Stimulated activated naive B cell treated with anti-CD40 and anti-IgM and Interleukin-4, amounts not matched to agents 10 μg/mL and 1 μg/mL and 100 μg/mL, for 72 hours (primary cell): ENCODE results near the gene DIPK1C.

ENCODE experiments used
- ATAC-seq, 2 donors: fragments of 150-1000 bp; cut with Tn5 transposase; replicated peaks; 2 replicates each; pipeline ENCODE4 v1.10.0; 2021; ENCODE audit warnings: moderate library complexity in 1 of 2
- DNase-seq: peaks from one replicate; pipeline ENCODE4 v3.0.0; 2021
- H3K27ac Mint-ChIP-seq: one replicate; pipeline ENCODE4 v1.8.0; 2022; ENCODE audit warnings: mild to moderate bottlenecking, mixed read lengths
- H3K27me3 Mint-ChIP-seq, 2 donors: one replicate each; pipeline ENCODE4 v1.8.0; 2022; ENCODE audit warnings: mixed read lengths in 2 of 2
- H3K36me3 Mint-ChIP-seq, 2 donors: one replicate each; pipeline ENCODE4 v1.8.0; 2022; ENCODE audit warnings: mixed read lengths in 2 of 2, mild to moderate bottlenecking in 1 of 2
- H3K4me1 Mint-ChIP-seq, 2 donors: one replicate each; pipeline ENCODE4 v1.8.0; 2022; ENCODE audit warnings: mixed read lengths in 2 of 2, mild to moderate bottlenecking in 1 of 2
- H3K4me3 Mint-ChIP-seq, 2 donors: one replicate each; pipeline ENCODE4 v1.8.0; 2022; ENCODE audit warnings: mild to moderate bottlenecking in 2 of 2, mixed read lengths in 2 of 2, moderate library complexity in 1 of 2
- H3K9me3 Mint-ChIP-seq, 2 donors: one replicate each; pipeline ENCODE4 v1.8.0; 2022; ENCODE audit warnings: mixed read lengths in 2 of 2, mild to moderate bottlenecking in 1 of 2

Gene DIPK1C

GRCh38 chr18:74412116-74412880, 44.8 kb downstream of the DIPK1C start:
- DNase-seq (no peak), ATAC-seq (no peak)
- no peak overlapping the region for H3K27ac Mint-ChIP-seq
- H3K4me3 Mint-ChIP-seq, result no peak overlapping the region
- H3K36me3 Mint-ChIP-seq, result no peaks in the 10 kb centered on the region
- no peaks in the 10 kb centered on the region for H3K9me3 Mint-ChIP-seq
- H3K4me1 Mint-ChIP-seq, result peaks cover 19 to 28% of the 10 kb centered on the region in 2 donors
- H3K27me3 Mint-ChIP-seq, result peaks cover 0 to 3% of the 10 kb centered on the region in 2 donors

- H3K27me3 Mint-ChIP-seq, result peaks cover 0 to 3% of the 10 kb centered on the region in 2 donors
- no peak overlapping the region for H3K4me3 Mint-ChIP-seq
- H3K9me3 Mint-ChIP-seq, result no peaks in the 10 kb centered on the region
- no peak for DNase-seq
- H3K4me1 Mint-ChIP-seq, result peaks cover 20 to 29% of the 10 kb centered on the region in 2 donors
- no peaks in the 10 kb centered on the region for H3K36me3 Mint-ChIP-seq
- H3K27ac Mint-ChIP-seq, result no peak overlapping the region
- ATAC-seq, result no peak
Observed at GRCh38 chr18:74411475-74411874, 45.6 kb downstream of the DIPK1C start.

- no peak overlapping the region for H3K4me3 Mint-ChIP-seq
- peaks cover 0 to 3% of the 10 kb centered on the region in 2 donors for H3K27me3 Mint-ChIP-seq
Observed at GRCh38 chr18:74410441-74410992, 46.6 kb downstream of the DIPK1C start.

GRCh38 chr18:74407888-74408287, 49.2 kb downstream of the DIPK1C start:
- no peaks in the 10 kb centered on the region for H3K9me3 Mint-ChIP-seq
- peak; percentile 31 to 42 for ATAC-seq

More at GRCh38 chr18:74410441-74410992, 46.6 kb downstream of the DIPK1C start:
- DNase-seq (no peak), ATAC-seq (no peak)
- Mint-ChIP-seq H3K4me1 (peaks cover 20 to 29% of the 10 kb centered on the region in 2 donors), H3K27ac (peak overlapping the region; percentile 45), H3K36me3 (no peaks in the 10 kb centered on the region), H3K9me3 (no peaks in the 10 kb centered on the region)

GRCh38 chr18:74402806-74403433, 54.2 kb downstream of the DIPK1C start:
- Mint-ChIP-seq H3K9me3 (no peaks in the 10 kb centered on the region), H3K27ac (no peak overlapping the region), H3K27me3 (peaks cover 6 to 10% of the 10 kb centered on the region in 2 donors), H3K4me1 (peaks cover 7% of the 10 kb centered on the region in 2 donors), H3K4me3 (no peak overlapping the region), H3K36me3 (no peaks in the 10 kb centered on the region)
- DNase-seq, result no peak
- ATAC-seq, result no peak

More at GRCh38 chr18:74407888-74408287, 49.2 kb downstream of the DIPK1C start:
- no peak for DNase-seq
- Mint-ChIP-seq H3K27me3 (no peaks in the 10 kb centered on the region), H3K27ac (peak overlapping the region; percentile 66), H3K4me1 (peaks cover 20 to 29% of the 10 kb centered on the region in 2 donors), H3K36me3 (no peaks in the 10 kb centered on the region), H3K4me3 (peak overlapping the region; percentile 27 to 73)

- no peak overlapping the region for H3K27ac Mint-ChIP-seq
- H3K4me1 Mint-ChIP-seq, result no peaks in the 10 kb centered on the region
- H3K4me3 Mint-ChIP-seq, result no peak overlapping the region
- H3K9me3 Mint-ChIP-seq, result no peaks in the 10 kb centered on the region
- no peaks in the 10 kb centered on the region for H3K36me3 Mint-ChIP-seq
- no peak for DNase-seq
- ATAC-seq, result no peak
- H3K27me3 Mint-ChIP-seq, result peaks cover 15 to 16% of the 10 kb centered on the region in 2 donors
Observed at GRCh38 chr18:74400813-74401212, 56.3 kb downstream of the DIPK1C start.

- H3K36me3 Mint-ChIP-seq, result no peaks in the 10 kb centered on the region
- DNase-seq (no peak), ATAC-seq (no peak)
- H3K9me3 Mint-ChIP-seq, result no peaks in the 10 kb centered on the region
- H3K4me3 Mint-ChIP-seq, result no peak overlapping the region
- peaks cover 15 to 26% of the 10 kb centered on the region in 2 donors for H3K27me3 Mint-ChIP-seq
- no peaks in the 10 kb centered on the region for H3K4me1 Mint-ChIP-seq
- no peak overlapping the region for H3K27ac Mint-ChIP-seq
Observed at GRCh38 chr18:74399091-74399887, 57.8 kb downstream of the DIPK1C start.

- no peaks in the 10 kb centered on the region for H3K9me3 Mint-ChIP-seq
- DNase-seq, result no peak
- no peak for ATAC-seq
- no peak overlapping the region for H3K4me3 Mint-ChIP-seq
- H3K27ac Mint-ChIP-seq, result peak overlapping the region; percentile 44
- peaks cover 15 to 26% of the 10 kb centered on the region in 2 donors for H3K27me3 Mint-ChIP-seq
- no peaks in the 10 kb centered on the region for H3K4me1 Mint-ChIP-seq
- H3K36me3 Mint-ChIP-seq, result no peaks in the 10 kb centered on the region
Observed at GRCh38 chr18:74397572-74397971, 59.5 kb downstream of the DIPK1C start.

- no peaks in the 10 kb centered on the region for H3K4me1 Mint-ChIP-seq
- no peaks in the 10 kb centered on the region for H3K36me3 Mint-ChIP-seq
- H3K27ac Mint-ChIP-seq, result no peak overlapping the region
- DNase-seq (no peak), ATAC-seq (no peak)
- no peak overlapping the region for H3K4me3 Mint-ChIP-seq
- H3K27me3 Mint-ChIP-seq, result peaks cover 15 to 26% of the 10 kb centered on the region in 2 donors
- no peaks in the 10 kb centered on the region for H3K9me3 Mint-ChIP-seq
Observed at GRCh38 chr18:74396171-74397169, 60.6 kb downstream of the DIPK1C start.

- Mint-ChIP-seq H3K4me3 (no peak overlapping the region), H3K27ac (no peak overlapping the region), H3K4me1 (no peaks in the 10 kb centered on the region), H3K9me3 (no peaks in the 10 kb centered on the region), H3K27me3 (peaks cover 15 to 26% of the 10 kb centered on the region in 2 donors), H3K36me3 (no peaks in the 10 kb centered on the region)
- ATAC-seq, result no peak
- DNase-seq, result no peak
Observed at GRCh38 chr18:74395648-74396154, 61.4 kb downstream of the DIPK1C start.

GRCh38 chr18:74395006-74395405, 62.1 kb downstream of the DIPK1C start:
- H3K36me3 Mint-ChIP-seq, result no peaks in the 10 kb centered on the region
- no peak overlapping the region for H3K27ac Mint-ChIP-seq
- no peaks in the 10 kb centered on the region for H3K4me1 Mint-ChIP-seq
- DNase-seq (no peak), ATAC-seq (no peak)
- peaks cover 0 to 1% of the 10 kb centered on the region in 2 donors for H3K9me3 Mint-ChIP-seq
- H3K4me3 Mint-ChIP-seq, result no peak overlapping the region
- H3K27me3 Mint-ChIP-seq, result peaks cover 13 to 23% of the 10 kb centered on the region in 2 donors

- H3K27me3 Mint-ChIP-seq, result peaks cover 4 to 19% of the 10 kb centered on the region in 2 donors
- no peak for DNase-seq
- H3K27ac Mint-ChIP-seq, result no peak overlapping the region
- no peak for ATAC-seq
- no peak overlapping the region for H3K4me3 Mint-ChIP-seq
- no peaks in the 10 kb centered on the region for H3K4me1 Mint-ChIP-seq
- no peaks in the 10 kb centered on the region for H3K36me3 Mint-ChIP-seq
- H3K9me3 Mint-ChIP-seq, result peaks cover 0 to 2% of the 10 kb centered on the region in 2 donors
Observed at GRCh38 chr18:74392323-74392722, 64.8 kb downstream of the DIPK1C start.

- no peak for DNase-seq
- Mint-ChIP-seq H3K4me3 (no peak overlapping the region), H3K27me3 (peaks cover 0 to 19% of the 10 kb centered on the region in 2 donors), H3K9me3 (peaks cover 0 to 2% of the 10 kb centered on the region in 2 donors), H3K27ac (no peak overlapping the region), H3K36me3 (no peaks in the 10 kb centered on the region), H3K4me1 (no peaks in the 10 kb centered on the region)
- no peak for ATAC-seq
Observed at GRCh38 chr18:74390900-74391299, 66.2 kb downstream of the DIPK1C start.
